MV-4-11 (cell line): ENCODE measurements around the gene TLL1.

Experiments used
- DNase-seq: peaks from one replicate; lab custom pipeline; 2025; lab: John Stamatoyannopoulos, UW

Gene TLL1

GRCh38 chr4:166049036-166049435, 176.0 kb downstream of the TLL1 start:
- no peak for DNase-seq

GRCh38 chr4:166064721-166065120, 191.7 kb downstream of the TLL1 start:
- no peak for DNase-seq

GRCh38 chr4:166065324-166065723, 192.3 kb downstream of the TLL1 start:
- no peak for DNase-seq

GRCh38 chr4:166066936-166067335, 193.9 kb downstream of the TLL1 start:
- no peak for DNase-seq

GRCh38 chr4:166067915-166068314, 194.9 kb downstream of the TLL1 start:
- no peak for DNase-seq

GRCh38 chr4:166073783-166074182, 200.7 kb downstream of the TLL1 start:
- no peak for DNase-seq

GRCh38 chr4:166075599-166075998, 202.6 kb downstream of the TLL1 start:
- DNase-seq, result no peak

GRCh38 chr4:166077782-166078181, 204.7 kb downstream of the TLL1 start:
- DNase-seq, result no peak

- DNase-seq, result no peak
These were observed 205.3 kb downstream of the TLL1 start for GRCh38 chr4:166078383-166078782.

- no peak for DNase-seq
These were observed 205.9 kb downstream of the TLL1 start for GRCh38 chr4:166078955-166079354.

GRCh38 chr4:166087569-166087968, 214.5 kb downstream of the TLL1 start:
- DNase-seq, result no peak

- no peak for DNase-seq
These were observed 215.5 kb downstream of the TLL1 start for GRCh38 chr4:166088576-166088975.

GRCh38 chr4:166091146-166091545, 218.1 kb downstream of the TLL1 start:
- DNase-seq, result no peak

GRCh38 chr4:166091912-166092510, 219.0 kb downstream of the TLL1 start:
- DNase-seq, result peak; percentile 18

GRCh38 chr4:166092797-166093290, 219.8 kb downstream of the TLL1 start:
- DNase-seq, result no peak

- no peak for DNase-seq
These were observed 231.6 kb downstream of the TLL1 start for GRCh38 chr4:166104623-166105022.

GRCh38 chr4:166121897-166122296, 248.9 kb downstream of the TLL1 start:
- DNase-seq, result no peak

- DNase-seq, result no peak
These were observed 250.5 kb downstream of the TLL1 start for GRCh38 chr4:166123546-166123945.

- no peak for DNase-seq
These were observed 255.4 kb downstream of the TLL1 start for GRCh38 chr4:166128403-166128802.

GRCh38 chr4:166134285-166134684, 261.2 kb downstream of the TLL1 start:
- DNase-seq, result no peak

- no peak for DNase-seq
These were observed 267.9 kb downstream of the TLL1 start for GRCh38 chr4:166140951-166141350.

GRCh38 chr4:166143227-166143626, 270.2 kb downstream of the TLL1 start:
- peak; percentile 9 for DNase-seq

GRCh38 chr4:166144607-166145006, 271.6 kb downstream of the TLL1 start:
- no peak for DNase-seq

- DNase-seq, result no peak
These were observed 273.9 kb downstream of the TLL1 start for GRCh38 chr4:166146806-166147540.
